ENCODE data around the gene EIF4G3.
"Not testable (repeated sequence)": the region's sequence is repeated elsewhere in the genome, so short reads cannot be mapped to it uniquely, and the experiment has no call there.

EIF4G3 gene

GRCh38 chr1:21104683-21105082 lies 72.0 kb downstream of the EIF4G3 start:
- DNase-seq: no peak

- DNase-seq: no peak
Observed at GRCh38 chr1:21100481-21100921, 76.2 kb downstream of the EIF4G3 start.

- DNase-seq: no peak
Observed at GRCh38 chr1:21099869-21100131, 76.9 kb downstream of the EIF4G3 start.

DNA sequence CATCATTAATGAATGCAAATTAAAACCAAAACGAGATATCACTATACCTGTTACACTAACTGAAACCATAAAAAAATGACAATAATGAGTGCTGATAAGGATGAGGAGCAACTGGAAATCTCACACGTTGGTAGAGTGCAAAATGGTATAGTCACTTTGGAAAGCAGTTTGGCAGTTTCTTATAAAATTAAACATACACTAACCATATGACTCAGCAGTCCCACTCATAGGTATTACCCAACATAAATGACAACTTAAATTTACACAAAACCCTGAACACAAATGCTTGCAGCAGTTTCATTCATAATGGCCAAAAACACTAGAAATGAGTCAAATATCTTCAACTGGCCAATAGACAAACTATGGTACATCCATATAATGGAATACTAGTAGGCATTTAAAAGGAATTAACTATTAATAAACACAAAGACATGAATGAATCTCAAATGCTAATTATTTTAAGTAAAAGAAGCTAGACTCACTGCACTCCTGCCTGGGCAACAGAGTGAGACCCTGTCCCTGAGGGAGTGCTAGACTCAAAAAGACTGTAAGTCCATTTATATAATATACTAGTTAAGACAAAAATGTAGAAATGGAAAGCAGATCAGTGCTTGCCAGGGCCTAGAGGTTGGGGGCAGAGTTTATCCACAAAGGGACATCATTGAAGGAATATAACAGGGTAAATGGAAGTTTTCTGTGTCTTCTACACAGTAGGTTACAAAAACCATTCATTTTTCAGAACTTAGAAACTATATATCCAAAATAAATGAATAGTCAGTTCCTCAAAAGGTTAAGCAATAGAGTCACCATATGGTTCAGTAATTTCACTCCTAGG lies 77.4 kb downstream of the EIF4G3 start:
- DNase-seq: no peak

- no peak for DNase-seq
Observed at GRCh38 chr1:21098186-21098915, 78.3 kb downstream of the EIF4G3 start.

GRCh38 chr1:21097729-21098128 lies 79.0 kb downstream of the EIF4G3 start:
- DNase-seq: no peak

- DNase-seq: no peak
Observed at GRCh38 chr1:21095976-21096375, 80.7 kb downstream of the EIF4G3 start.

GRCh38 chr1:21094282-21094681 lies 82.4 kb downstream of the EIF4G3 start:
- not testable (repeated sequence) for DNase-seq

- DNase-seq: not testable (repeated sequence)
Observed at GRCh38 chr1:21093271-21093958, 83.3 kb downstream of the EIF4G3 start.

- DNase-seq: not testable (repeated sequence)
Observed at GRCh38 chr1:21092545-21092944, 84.2 kb downstream of the EIF4G3 start.

GRCh38 chr1:21091053-21091690 lies 85.5 kb downstream of the EIF4G3 start:
- DNase-seq: not testable (repeated sequence)

DNA sequence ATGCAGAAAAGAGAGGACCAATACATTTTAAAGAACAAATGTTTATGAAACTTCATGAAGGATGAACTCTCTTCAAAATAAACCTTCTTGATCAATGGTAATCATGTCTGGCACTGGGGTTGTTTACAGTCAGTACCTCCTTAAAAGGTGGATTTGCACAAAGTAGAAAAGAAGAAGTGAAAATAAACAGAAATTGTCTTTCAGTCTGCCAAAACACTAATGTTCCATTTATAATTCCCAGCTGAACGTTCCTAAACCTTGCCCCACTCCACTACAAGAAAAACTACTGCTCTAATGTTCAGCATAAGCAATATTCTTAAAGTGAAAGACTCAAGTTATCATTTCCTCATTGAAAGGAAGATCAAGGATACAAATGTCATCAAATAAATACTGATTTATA lies 86.2 kb downstream of the EIF4G3 start:
- DNase-seq: no peak

- no peak for DNase-seq
Observed at GRCh38 chr1:21089731-21090130, 87.0 kb downstream of the EIF4G3 start.

DNA sequence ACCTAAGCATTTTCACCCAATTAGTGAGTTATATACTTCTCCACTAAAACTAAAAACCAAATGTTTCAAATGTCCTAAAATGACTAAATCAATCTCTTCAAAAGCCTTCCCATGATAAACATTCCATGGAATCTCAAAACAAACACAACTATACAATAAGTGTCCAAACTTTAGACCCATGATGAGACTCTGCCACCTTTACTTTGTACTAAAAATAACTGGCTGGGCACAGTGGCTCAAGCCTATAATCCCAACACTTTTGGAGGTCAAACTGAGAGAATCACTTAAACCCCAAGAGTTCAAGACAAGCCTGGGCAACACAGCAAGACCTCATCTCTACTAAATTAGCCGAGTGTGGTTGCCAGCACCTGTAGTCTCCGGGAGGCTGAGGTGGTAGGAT lies 87.4 kb downstream of the EIF4G3 start:
- no peak for DNase-seq

DNA sequence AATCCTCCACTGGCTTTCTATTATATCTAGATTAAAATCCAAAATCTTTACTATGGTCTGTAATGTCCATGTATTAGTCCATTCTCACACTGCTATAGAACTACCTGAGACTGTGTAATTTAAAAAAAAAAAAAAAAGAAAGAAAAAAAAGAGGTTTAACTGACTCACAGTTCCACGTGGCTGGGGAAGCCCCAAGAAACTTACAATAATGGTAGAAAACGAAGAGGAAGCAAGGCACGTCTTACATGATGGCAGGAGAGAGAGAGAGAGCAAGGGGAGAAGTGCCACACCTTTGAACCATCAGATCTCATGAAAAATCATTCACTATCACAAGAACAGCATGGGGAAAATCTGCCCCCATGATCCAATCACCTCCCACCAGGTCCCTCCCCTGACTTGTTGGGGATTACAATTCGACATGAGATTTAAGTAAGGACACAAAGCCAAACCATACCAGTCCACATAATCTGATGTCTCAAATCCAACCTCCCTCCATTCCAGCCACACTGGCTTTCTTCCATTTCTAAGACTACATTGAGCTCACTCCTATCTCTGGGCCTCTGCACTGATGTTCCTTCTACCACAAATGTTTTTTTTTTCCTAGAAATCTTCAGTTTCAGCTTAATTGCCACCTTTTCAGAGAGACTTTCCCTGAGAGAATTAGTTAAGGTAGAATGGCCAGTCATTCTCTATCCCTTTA lies 92.4 kb downstream of the EIF4G3 start:
- no peak for DNase-seq

DNA sequence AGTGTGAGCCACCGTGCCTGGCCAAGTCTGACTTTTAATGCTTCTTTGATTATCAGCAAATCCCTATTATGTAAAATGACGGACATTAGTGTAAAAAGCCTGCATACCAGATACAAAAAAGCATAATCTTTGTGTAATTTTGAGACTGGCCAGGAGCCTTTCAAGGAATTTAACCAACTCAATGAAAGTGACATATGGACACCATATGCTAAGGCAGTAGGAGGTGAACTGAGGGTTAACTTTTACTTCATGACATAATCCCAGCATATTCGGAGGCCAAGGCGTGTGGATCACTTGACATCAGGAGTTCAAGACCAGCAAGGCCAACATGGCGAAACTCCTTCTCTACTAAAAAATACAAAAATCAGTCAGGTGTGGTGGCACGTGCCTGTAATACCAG lies 94.6 kb downstream of the EIF4G3 start:
- no peak for DNase-seq

DNA sequence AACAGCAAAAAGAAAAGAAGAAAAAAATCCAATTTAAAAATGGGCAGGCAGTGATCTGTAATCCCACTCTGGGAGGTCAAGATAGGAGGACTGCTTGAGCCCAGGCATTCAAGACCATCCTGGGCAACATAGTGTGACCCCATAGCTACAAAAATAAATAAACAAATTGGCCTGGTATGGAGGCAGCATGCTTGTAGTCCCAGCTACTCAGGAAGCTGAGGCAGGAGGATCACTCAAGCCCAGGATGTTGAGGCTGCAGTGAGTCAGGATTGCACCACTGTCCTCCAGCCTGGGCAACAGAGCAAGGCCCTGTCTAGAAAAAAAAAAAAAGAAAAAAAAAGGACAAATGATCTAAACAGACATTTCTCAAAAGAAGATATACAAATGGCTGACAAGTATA lies 99.6 kb downstream of the EIF4G3 start:
- no peak for DNase-seq

DNA sequence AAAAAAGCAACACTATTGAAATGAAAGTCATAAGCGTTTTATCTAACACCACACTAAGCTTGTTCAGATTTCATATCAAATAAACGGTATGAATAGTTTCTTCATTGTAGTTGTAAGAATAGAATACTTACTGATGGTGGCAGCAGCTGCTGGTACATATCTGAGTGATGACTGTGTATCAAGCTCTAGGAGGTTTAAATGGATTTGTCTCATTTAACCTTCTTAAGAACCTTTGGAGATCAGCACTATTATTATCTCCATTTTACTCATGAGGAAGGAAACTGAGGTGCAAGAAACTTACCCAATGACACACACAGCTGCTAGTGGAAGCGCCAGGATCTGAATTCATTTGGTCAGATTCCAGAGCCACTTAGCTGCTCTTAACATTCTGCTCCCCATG lies 104.0 kb downstream of the EIF4G3 start:
- DNase-seq: no peak

- no peak for DNase-seq
Observed at GRCh38 chr1:21069549-21069948, 107.1 kb downstream of the EIF4G3 start.

DNA sequence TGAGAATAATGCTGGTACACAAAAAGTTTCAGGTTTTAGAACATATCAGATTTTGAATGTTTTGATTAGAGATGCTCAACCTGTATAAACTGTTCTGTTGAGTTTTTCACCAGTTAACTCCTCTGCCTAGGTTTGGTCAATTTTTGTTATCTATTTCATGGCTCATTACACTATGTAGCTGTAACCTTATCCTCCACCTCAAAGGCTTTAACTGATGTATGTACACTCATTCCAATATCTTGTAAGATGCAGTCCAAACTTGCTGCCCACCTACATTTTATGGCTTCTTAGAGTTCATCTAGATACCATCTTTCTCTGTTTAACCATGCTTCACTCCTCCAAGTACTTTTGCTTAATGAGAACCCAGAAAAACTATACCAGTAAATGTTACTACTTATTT lies 107.8 kb downstream of the EIF4G3 start:
- no peak for DNase-seq

- DNase-seq: no peak
Observed at GRCh38 chr1:21067551-21068227, 109.0 kb downstream of the EIF4G3 start.

GRCh38 chr1:21066356-21067012 lies 110.2 kb downstream of the EIF4G3 start:
- DNase-seq: no peak

Data from stimulated activated naive CD4-positive, alpha-beta T cell treated with Interleukin-2 at 50 U/mL for 16 hours (primary cell).